Measurements from ENCODE around the gene ATP8B1. TPM values are rescaled to one million over a fixed set of nuclear protein-coding genes. Genes with fewer than 3 reads are reported as not detected.

Gene ATP8B1
- total RNA-seq, 2 donors from 2014 or later: 33.5 to 103 TPM

DNA sequence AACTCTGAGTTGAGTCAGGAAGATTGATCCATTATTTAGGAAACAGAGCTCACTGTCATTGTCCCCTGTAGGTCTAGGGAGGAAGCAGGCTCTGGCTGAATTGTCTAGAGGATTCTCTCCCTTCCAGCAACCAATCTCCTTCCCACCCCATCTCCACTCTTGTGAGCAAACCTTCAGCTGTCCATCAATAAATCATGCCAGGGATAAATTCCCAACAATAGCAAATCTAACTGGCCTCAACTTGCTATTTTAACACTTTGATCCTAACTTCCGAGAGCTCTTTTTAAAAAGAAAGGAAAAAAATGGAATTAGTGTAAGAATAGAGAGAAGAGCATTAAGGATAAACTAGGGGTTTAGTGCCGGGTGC lies 53.5 kb downstream of the ATP8B1 start:
- 84% methylated on average over 2 of the region's 2 CpGs for WGBS
- no peaks in the 10 kb centered on the region for H3K9me3 ChIP-seq
- DNase-seq (ENCODE audit: low spot score): no peak
- H3K4me3 ChIP-seq: no peak overlapping the region
- peaks cover 3% of the 10 kb centered on the region for H3K4me1 ChIP-seq (replicated peaks)
- peak overlapping the region; percentile 73 for H3K27ac ChIP-seq
- H3K27me3 ChIP-seq (replicated peaks; ENCODE audit: insufficient read depth): no peaks in the 10 kb centered on the region
- intact Hi-C loops (cut with DNase I): no loop called here
- no peaks in the 10 kb centered on the region for H3K36me3 ChIP-seq
- TF ChIP-seq, protein P1, sequence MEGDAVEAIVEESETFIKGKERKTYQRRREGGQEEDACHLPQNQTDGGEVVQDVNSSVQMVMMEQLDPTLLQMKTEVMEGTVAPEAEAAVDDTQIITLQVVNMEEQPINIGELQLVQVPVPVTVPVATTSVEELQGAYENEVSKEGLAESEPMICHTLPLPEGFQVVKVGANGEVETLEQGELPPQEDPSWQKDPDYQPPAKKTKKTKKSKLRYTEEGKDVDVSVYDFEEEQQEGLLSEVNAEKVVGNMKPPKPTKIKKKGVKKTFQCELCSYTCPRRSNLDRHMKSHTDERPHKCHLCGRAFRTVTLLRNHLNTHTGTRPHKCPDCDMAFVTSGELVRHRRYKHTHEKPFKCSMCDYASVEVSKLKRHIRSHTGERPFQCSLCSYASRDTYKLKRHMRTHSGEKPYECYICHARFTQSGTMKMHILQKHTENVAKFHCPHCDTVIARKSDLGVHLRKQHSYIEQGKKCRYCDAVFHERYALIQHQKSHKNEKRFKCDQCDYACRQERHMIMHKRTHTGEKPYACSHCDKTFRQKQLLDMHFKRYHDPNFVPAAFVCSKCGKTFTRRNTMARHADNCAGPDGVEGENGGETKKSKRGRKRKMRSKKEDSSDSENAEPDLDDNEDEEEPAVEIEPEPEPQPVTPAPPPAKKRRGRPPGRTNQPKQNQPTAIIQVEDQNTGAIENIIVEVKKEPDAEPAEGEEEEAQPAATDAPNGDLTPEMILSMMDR (IDR thresholded peaks at IDR 0.05): no peak
- no peak for TF ChIP-seq POLR2AphosphoS5 (IDR thresholded peaks at IDR 0.05)
- TF ChIP-seq POLR2A (IDR thresholded peaks at IDR 0.05): no peak

DNA sequence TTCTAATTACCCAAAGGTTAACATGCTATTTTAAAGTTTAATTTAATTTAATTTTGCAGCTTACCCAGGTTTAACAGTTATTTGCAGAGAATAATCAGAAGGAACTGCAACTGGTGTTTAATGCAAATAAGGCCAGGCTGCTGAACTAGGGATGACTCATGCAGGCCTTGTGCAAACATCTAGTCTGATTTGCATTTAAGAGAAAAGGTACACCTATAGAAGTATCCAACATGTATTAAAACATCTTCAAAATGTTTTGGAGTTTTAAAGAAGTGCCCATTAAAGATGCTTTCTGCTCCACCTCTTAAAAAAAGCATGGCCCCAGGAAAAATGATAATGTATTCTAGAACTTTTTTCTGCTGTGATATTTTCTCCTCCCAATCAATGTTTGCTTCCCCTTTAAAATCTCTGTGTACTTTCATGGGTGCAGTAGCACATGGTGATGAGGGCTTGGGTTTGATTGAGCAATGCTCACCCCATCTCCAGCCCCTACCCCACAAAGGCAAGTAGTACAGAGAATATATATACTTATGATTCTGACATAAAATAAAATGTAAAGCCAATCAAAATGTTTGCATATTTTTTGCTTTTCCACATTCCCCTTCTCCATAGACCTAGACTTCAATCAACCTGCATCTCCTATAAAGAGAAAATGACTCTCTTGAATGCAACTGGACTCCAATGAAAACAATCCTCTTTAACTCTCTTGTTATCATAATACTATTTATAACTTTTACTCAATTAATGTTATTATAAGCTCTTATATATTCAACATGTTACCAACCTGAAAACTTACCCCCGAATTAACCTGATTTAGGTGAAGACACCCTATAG lies 54.1 kb downstream of the ATP8B1 start:
- peak overlapping the region; percentile 73 for H3K27ac ChIP-seq
- DNase-seq (ENCODE audit: low spot score): peak; percentile 54
- WGBS: 88% methylated on average over 1 of the region's 1 CpG
- no peak overlapping the region for H3K4me3 ChIP-seq
- intact Hi-C loops (cut with DNase I): no loop called here
- H3K27me3 ChIP-seq (replicated peaks; ENCODE audit: insufficient read depth): no peaks in the 10 kb centered on the region
- no peaks in the 10 kb centered on the region for H3K9me3 ChIP-seq
- H3K4me1 ChIP-seq (replicated peaks): peaks cover 3% of the 10 kb centered on the region
- peak; percentile 64 for TF ChIP-seq POLR2AphosphoS5 (IDR thresholded peaks at IDR 0.05)
- TF ChIP-seq, protein P1 (IDR thresholded peaks at IDR 0.05): no peak
- TF ChIP-seq POLR2A (IDR thresholded peaks at IDR 0.05): no peak
- no peaks in the 10 kb centered on the region for H3K36me3 ChIP-seq

DNA sequence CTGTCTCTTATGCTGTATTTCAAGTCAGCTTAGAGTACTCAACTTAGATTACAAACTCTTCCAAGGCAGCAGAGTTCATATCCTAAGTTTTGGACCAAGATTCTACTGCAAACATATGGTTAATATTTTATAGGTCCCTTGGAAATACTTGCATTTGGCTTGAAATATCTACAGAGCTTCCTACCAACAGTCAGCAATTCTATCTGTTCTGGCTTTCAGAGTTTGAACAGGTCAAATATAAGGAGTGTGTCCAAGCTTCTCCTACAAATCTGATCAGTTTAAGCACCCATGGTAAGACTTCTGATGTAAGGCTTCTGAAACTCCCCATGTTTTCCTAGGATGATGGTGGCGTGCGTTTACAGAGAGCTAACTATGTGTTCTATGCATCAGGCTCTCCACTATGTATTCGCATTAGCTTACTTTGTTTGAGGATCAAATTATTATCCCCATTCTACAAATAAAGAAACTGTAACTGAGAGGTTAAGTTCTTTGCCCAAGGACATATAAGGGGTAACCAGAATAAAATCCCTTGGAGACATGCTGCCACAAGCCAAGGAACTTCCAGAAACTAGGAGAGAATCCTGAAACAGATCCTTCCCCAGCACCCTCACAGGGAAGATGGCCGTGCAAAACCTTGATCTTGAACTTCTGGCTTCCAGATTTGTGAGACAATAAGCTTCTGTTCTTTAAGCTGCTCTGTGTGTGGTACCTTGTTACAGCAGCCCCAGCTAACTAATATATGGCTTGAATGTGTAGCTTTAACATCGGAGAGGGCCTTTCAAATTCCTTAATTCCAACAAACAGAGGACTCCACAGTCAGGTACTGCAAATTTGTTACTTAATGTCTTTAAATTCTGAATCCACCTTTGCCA lies 55.1 kb downstream of the ATP8B1 start:
- peaks cover 9% of the 10 kb centered on the region for H3K4me1 ChIP-seq (replicated peaks)
- no peaks in the 10 kb centered on the region for H3K9me3 ChIP-seq
- H3K27ac ChIP-seq: peak overlapping the region; percentile 73
- H3K36me3 ChIP-seq: no peaks in the 10 kb centered on the region
- intact Hi-C loops (cut with DNase I): no loop called here
- no peaks in the 10 kb centered on the region for H3K27me3 ChIP-seq (replicated peaks; ENCODE audit: insufficient read depth)
- WGBS: 50% methylated on average over 5 of the region's 5 CpGs
- H3K4me3 ChIP-seq: no peak overlapping the region
- TF ChIP-seq POLR2AphosphoS5 (IDR thresholded peaks at IDR 0.05) (no peak), POLR2A (IDR thresholded peaks at IDR 0.05) (no peak)
- TF ChIP-seq, protein P1 (IDR thresholded peaks at IDR 0.05): no peak
- DNase-seq (ENCODE audit: low spot score): no peak

DNA sequence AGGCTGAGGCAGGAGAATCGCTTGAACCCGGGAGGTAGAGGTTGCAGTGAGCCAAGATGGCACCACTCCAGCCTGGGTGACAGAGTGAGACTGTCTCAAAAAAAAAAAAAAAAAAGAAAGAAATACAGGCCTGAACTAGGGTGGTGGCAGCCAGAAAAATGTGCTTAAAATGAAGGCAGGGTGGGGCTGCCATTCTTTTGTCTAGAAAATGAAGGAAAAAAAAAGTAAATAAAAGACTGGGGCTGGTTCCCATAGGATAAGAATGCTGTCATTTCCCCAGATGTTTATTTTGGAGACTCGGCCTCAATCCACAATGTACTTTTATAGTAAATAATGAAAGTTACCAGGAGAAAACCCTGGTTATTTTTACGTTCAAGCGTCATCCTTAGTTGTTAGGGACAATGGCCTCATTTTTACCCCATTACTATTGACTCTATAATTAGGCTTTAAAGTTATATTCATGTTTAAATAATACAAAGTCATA lies 58.9 kb downstream of the ATP8B1 start:
- DNase-seq (ENCODE audit: low spot score): peak; percentile 46
- Histone ChIP-seq H3K36me3 (no peaks in the 10 kb centered on the region), H3K4me1 (replicated peaks) (peaks cover 9% of the 10 kb centered on the region), H3K27ac (peak overlapping the region; percentile 73), H3K4me3 (no peak overlapping the region), H3K27me3 (replicated peaks; ENCODE audit: insufficient read depth) (no peaks in the 10 kb centered on the region), H3K9me3 (no peaks in the 10 kb centered on the region)
- TF ChIP-seq, protein P1 (IDR thresholded peaks at IDR 0.05): no peak
- TF ChIP-seq POLR2A (IDR thresholded peaks at IDR 0.05) (no peak), POLR2AphosphoS5 (IDR thresholded peaks at IDR 0.05) (peak; percentile 72)
- whole genome bisulfite sequencing: 30% methylated on average over 5 of the region's 5 CpGs
- intact Hi-C loops (cut with DNase I): no loop called here

All from prostate gland (tissue), 2 donors.